ES-I3 (cell line): ENCODE data around the gene XRCC4.

Experiments
- H3K36me3 ChIP-seq: 2 replicates; pipeline ENCODE4 v1.6.1; 2013; ENCODE audit warnings: mild to moderate bottlenecking, low read length, control low read depth, moderate library complexity; ENCODE audit not compliant: insufficient read depth
- H3K4me1 ChIP-seq: 2 replicates; pipeline ENCODE4 v1.6.1; 2013; ENCODE audit warnings: mild to moderate bottlenecking, control low read depth, low read length; ENCODE audit not compliant: insufficient read depth
- H3K9ac ChIP-seq: 2 replicates; pipeline ENCODE4 v1.6.1; 2013; ENCODE audit warnings: low read depth, mild to moderate bottlenecking, low read length, moderate library complexity
- H3K9me3 ChIP-seq: 2 replicates; pipeline ENCODE4 v1.6.1; 2013; ENCODE audit warnings: mild to moderate bottlenecking, low read length, moderate library complexity; ENCODE audit not compliant: control insufficient read depth, insufficient read depth

Gene XRCC4

DNA sequence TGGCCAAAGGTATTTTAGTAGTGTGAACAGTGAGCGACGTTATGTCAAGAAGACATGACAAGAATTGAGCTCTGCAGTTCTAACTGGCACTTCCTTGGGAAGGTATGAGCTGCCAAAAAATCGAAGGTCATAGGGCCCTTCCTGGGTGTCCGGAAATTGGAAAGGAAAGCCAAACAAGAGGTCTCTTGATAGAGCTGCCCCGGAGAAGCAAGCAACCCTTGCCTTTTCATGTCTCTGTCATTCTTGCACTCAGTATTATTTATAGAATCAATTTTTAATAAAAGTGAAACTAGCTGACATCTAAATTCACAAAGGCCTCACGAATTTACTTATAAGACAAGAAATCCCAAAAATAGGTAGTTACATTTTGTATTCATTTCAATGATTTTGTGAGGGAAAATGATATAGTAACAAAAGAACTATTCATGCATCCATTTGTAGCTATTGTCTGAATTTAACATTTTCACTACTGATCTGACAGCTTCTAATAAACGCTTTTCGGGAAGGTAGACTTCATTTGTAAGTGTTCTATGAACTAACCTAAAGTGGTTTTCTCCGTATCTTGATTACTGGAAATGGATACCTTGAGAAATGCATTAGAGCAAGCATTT lies 280.4 kb downstream of the XRCC4 start:
- Histone ChIP-seq H3K9ac (no peak overlapping the region), H3K4me1 (peaks cover 20% of the 10 kb centered on the region), H3K36me3 (0 out of 2 replicates have a peak, but pooled peaks cover 3% of the 10 kb centered on the region), H3K9me3 (peaks cover 6% of the 10 kb centered on the region; the same call in 1 of the 2 replicates)

- Histone ChIP-seq H3K4me1 (peaks cover 14% of the 10 kb centered on the region), H3K9ac (no peak overlapping the region), H3K36me3 (0 out of 2 replicates have a peak, but pooled peaks cover 3% of the 10 kb centered on the region), H3K9me3 (peaks cover 6% of the 10 kb centered on the region; the same call in 1 of the 2 replicates)
Observed at GRCh38 chr5:83360573-83360972, 283.2 kb downstream of the XRCC4 start.

GRCh38 chr5:83362526-83362925 lies 285.2 kb downstream of the XRCC4 start:
- 0 out of 2 replicates have a peak, but pooled peaks cover 3% of the 10 kb centered on the region for H3K36me3 ChIP-seq
- H3K9me3 ChIP-seq: peaks cover 6% of the 10 kb centered on the region; the same call in 1 of the 2 replicates
- peaks cover 6% of the 10 kb centered on the region for H3K4me1 ChIP-seq
- H3K9ac ChIP-seq: no peak overlapping the region

DNA sequence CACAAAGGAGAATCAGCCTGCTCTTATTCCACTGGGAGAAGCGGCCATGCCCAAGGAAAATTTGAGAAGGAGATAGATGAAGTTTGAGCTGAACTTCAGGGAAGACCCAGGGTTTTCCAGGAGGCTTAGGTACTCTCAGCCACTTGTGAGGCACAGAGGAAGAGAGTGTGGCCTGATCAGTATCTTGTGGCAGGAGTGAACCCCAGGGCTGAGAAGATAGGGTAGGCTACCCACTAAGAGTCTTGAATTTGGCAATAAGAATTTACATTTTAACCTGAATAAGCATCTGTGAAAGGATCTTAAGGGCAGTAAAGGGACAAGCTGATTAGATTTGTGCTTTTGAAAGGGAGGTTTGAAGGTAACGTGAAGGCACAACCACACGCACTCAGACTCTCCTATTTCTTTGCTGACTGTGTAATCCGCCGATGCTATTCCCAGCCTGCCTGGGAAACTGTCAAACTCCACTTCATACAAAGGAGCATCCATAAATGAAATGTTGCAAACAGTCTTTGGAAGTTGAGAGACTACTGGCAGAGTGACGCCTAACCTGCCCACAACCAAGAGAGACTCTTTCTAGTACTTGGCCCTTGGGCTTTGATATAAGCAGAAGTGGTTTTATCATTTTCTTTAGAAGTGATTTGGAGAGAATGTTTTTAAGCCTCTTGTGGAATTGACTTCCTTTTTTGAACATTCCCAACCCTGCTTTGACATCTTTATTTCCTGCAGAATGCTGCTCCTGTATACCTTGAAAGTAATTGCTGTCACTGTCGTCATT lies 286.0 kb downstream of the XRCC4 start:
- Histone ChIP-seq H3K9ac (no peak overlapping the region), H3K36me3 (0 out of 2 replicates have a peak, but pooled peaks cover 3% of the 10 kb centered on the region), H3K9me3 (peaks cover 6% of the 10 kb centered on the region; the same call in 1 of the 2 replicates), H3K4me1 (peaks cover 6% of the 10 kb centered on the region; the same call in 1 of the 2 replicates)

- Histone ChIP-seq H3K4me1 (peaks cover 10% of the 10 kb centered on the region), H3K9me3 (peaks cover 6% of the 10 kb centered on the region; the same call in 1 of the 2 replicates), H3K36me3 (0 out of 2 replicates have a peak, but pooled peaks cover 3% of the 10 kb centered on the region), H3K9ac (no peak overlapping the region)
Observed at GRCh38 chr5:83363886-83364275, 286.5 kb downstream of the XRCC4 start.

GRCh38 chr5:83364312-83365299 lies 287.3 kb downstream of the XRCC4 start:
- peaks cover 6% of the 10 kb centered on the region; the same call in 1 of the 2 replicates for H3K9me3 ChIP-seq
- 0 out of 2 replicates have a peak, but pooled peaks cover 3% of the 10 kb centered on the region for H3K36me3 ChIP-seq
- H3K4me1 ChIP-seq: peaks cover 12% of the 10 kb centered on the region
- no peak overlapping the region for H3K9ac ChIP-seq

GRCh38 chr5:83368319-83368718 lies 291.0 kb downstream of the XRCC4 start:
- Histone ChIP-seq H3K9me3 (no peaks in the 10 kb centered on the region), H3K36me3 (no peaks in the 10 kb centered on the region), H3K4me1 (peaks cover 12% of the 10 kb centered on the region), H3K9ac (no peak overlapping the region)

- no peak overlapping the region for H3K9ac ChIP-seq
- H3K9me3 ChIP-seq: no peaks in the 10 kb centered on the region
- no peaks in the 10 kb centered on the region for H3K36me3 ChIP-seq
- peaks cover 12% of the 10 kb centered on the region for H3K4me1 ChIP-seq
Observed at GRCh38 chr5:83368835-83369234, 291.5 kb downstream of the XRCC4 start.

DNA sequence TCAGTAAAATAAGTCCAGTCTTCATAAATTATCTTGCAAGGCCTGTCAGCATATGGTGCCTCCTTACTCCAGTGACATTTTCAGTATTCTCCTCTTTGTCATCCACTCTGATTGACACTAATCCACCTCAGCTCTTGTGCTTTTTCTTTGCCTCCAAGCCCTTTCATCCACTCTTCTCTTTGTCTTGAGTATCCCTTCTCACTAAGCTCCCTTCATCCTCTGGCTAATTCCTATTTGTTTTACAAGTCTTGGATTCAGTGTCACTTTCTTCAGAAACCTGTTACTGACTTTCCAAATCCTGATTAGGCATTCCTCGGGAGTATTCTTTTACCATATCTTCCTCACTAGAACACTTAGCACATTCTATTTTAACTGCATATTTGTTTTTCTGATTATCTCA lies 293.6 kb downstream of the XRCC4 start:
- Histone ChIP-seq H3K9me3 (no peaks in the 10 kb centered on the region), H3K9ac (no peak overlapping the region), H3K36me3 (no peaks in the 10 kb centered on the region), H3K4me1 (peaks cover 12% of the 10 kb centered on the region)

- Histone ChIP-seq H3K36me3 (no peaks in the 10 kb centered on the region), H3K9me3 (no peaks in the 10 kb centered on the region), H3K4me1 (peaks cover 12% of the 10 kb centered on the region), H3K9ac (no peak overlapping the region)
Observed at GRCh38 chr5:83371726-83372125, 294.4 kb downstream of the XRCC4 start.

GRCh38 chr5:83374547-83374946 lies 297.2 kb downstream of the XRCC4 start:
- H3K36me3 ChIP-seq: no peaks in the 10 kb centered on the region
- peaks cover 7% of the 10 kb centered on the region; the same call in 1 of the 2 replicates for H3K4me1 ChIP-seq
- H3K9me3 ChIP-seq: no peaks in the 10 kb centered on the region
- no peak overlapping the region for H3K9ac ChIP-seq

GRCh38 chr5:83375049-83375745 lies 297.9 kb downstream of the XRCC4 start:
- no peaks in the 10 kb centered on the region for H3K36me3 ChIP-seq
- no peak overlapping the region for H3K9ac ChIP-seq
- H3K9me3 ChIP-seq: no peaks in the 10 kb centered on the region
- H3K4me1 ChIP-seq: peaks cover 7% of the 10 kb centered on the region; the same call in 1 of the 2 replicates

DNA sequence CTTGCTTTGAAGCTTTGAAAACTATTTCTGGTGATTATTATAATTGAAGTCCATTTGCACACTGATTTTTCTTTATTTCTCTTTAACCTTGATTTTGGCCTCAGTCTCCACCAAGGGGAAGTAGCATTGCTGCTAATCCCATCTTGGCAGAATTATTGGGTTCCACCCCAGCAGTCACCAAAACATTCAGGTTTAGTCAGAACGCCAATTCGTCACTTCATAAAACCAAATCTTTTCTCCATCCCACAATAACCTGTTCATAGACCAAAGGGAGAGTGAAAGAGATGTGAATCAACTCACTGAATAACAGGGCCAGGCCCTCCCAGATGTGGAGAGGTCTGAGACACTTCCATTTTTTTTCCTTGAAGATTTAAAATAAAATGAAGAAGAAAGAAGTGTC lies 299.1 kb downstream of the XRCC4 start:
- Histone ChIP-seq H3K36me3 (no peaks in the 10 kb centered on the region), H3K9me3 (no peaks in the 10 kb centered on the region), H3K4me1 (peaks cover 7% of the 10 kb centered on the region; the same call in 1 of the 2 replicates), H3K9ac (no peak overlapping the region)
